Mammary epithelial cell (primary cell): ENCODE data around the gene HOXA7.

Experiments
- CTCF ChIP-seq, 2 donors: IDR thresholded peaks in 1 of 2; conservative IDR thresholded peaks in 1 of 2; 2 replicates each; pipeline ENCODE4 v1.5.1; 2011 to 2012; ENCODE audit warnings: inconsistent platforms in 2 of 2, low read length in 2 of 2, mild to moderate bottlenecking in 2 of 2, control low read depth in 1 of 2, low read depth in 1 of 2; ENCODE audit not compliant: insufficient read depth in 1 of 2; ENCODE audit errors: extremely low read depth in 1 of 2
- EZH2 ChIP-seq: IDR thresholded peaks from 2 replicates; pipeline ENCODE4 v1.6.1; 2012; ENCODE audit warnings: low read length, inconsistent platforms, borderline replicate concordance

GRCh38 chr7:27147199-27148030 is 9.1 kb downstream of the HOXA7 start, which contains the start of gene HOXA6:
- TF ChIP-seq EZH2: no peak
- TF ChIP-seq CTCF (conservative IDR thresholded peaks at IDR 0.05 in 1 of 2, IDR thresholded peaks at IDR 0.05 in 1 of 2; ENCODE audit: extremely low read depth in 1 of 2, insufficient read depth in 1 of 2, low read depth in 1 of 2, low read length in 2 of 2): no peak
